Measurements from ENCODE around the gene TTC33.
"Not testable (repeated sequence)": the region's sequence is repeated elsewhere in the genome, so short reads cannot be mapped to it uniquely, and the experiment has no call there.

TTC33 gene

DNA sequence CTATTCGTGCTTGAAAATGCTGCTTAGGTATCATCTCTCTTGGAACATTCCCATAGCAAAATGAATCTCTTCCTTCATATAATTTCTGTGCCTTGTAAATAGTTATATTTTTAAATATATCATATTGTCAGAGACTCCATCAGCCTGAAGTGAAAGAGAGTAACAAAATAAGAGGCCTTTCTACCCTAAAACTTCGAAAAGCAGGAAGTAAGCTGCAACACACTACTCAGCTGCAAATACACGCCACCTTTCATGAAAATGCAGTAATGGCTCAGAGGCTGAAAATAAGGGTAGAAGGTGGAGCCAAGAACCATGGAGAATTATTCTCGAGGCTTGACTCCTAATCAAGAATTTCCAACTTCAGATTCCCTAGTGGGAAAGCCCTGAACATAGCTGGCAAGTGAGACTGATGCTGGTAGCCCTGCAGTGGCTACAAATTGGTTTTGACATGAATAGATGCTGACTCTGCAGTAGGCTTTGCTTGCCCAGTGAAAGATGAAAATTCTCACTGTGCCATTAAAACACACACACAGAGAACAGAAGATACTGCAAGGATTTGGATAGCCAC is 106.2 kb downstream of the TTC33 start:
- H3K4me3 ChIP-seq (ENCODE audit: low read depth, low read length), result no peak overlapping the region
- TF ChIP-seq, protein P1, sequence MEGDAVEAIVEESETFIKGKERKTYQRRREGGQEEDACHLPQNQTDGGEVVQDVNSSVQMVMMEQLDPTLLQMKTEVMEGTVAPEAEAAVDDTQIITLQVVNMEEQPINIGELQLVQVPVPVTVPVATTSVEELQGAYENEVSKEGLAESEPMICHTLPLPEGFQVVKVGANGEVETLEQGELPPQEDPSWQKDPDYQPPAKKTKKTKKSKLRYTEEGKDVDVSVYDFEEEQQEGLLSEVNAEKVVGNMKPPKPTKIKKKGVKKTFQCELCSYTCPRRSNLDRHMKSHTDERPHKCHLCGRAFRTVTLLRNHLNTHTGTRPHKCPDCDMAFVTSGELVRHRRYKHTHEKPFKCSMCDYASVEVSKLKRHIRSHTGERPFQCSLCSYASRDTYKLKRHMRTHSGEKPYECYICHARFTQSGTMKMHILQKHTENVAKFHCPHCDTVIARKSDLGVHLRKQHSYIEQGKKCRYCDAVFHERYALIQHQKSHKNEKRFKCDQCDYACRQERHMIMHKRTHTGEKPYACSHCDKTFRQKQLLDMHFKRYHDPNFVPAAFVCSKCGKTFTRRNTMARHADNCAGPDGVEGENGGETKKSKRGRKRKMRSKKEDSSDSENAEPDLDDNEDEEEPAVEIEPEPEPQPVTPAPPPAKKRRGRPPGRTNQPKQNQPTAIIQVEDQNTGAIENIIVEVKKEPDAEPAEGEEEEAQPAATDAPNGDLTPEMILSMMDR (IDR thresholded peaks at IDR 0.05; ENCODE audit: borderline replicate concordance, insufficient read depth, low read depth, low read length), result no peak

DNA sequence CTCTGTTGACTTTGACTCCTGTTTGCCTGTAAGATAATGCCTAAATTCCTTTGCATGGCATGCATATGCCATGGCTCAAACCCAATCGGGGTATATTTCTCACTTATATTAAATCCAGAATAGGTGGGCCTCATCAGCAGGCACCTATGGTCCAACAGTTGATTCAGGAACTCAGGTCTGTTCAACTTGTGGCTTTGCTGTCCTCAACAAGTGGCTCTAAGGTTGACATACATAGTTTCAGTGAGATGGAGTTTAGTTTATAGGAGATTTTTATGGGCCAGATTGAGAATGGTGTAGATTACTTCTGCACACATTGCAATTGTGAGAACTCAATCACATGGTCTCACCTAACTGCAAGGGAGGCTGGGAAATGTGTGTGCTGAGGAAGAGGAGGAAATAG is 107.6 kb downstream of the TTC33 start:
- H3K4me3 ChIP-seq (ENCODE audit: low read depth, low read length), result no peak overlapping the region
- TF ChIP-seq, protein P1 (IDR thresholded peaks at IDR 0.05; ENCODE audit: borderline replicate concordance, insufficient read depth, low read depth, low read length), result no peak

DNA sequence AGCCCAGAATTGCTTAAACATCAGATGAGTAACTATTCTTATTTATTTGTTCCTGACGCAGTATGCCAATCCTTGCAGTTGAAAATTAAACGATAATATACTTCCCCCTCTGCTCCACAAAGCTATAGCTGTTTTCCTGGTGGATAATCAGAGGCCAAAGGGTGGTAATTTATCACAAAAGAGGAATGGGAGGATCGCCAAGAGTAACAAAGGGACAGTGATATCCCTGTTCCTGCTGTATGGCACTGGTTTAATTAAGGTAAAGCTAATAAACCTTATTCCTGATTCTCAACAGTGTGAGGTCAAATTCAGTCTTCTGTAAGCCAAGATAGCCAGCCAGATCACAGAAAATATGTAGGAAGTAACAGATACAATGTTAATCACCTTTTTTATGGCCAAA is 109.5 kb downstream of the TTC33 start:
- no peak overlapping the region for H3K4me3 ChIP-seq (ENCODE audit: low read depth, low read length)
- TF ChIP-seq, protein P1 (IDR thresholded peaks at IDR 0.05; ENCODE audit: borderline replicate concordance, insufficient read depth, low read depth, low read length), result no peak

- not testable (repeated sequence) for H3K4me3 ChIP-seq (ENCODE audit: low read depth, low read length)
Observed at GRCh38 chr5:40639531-40639930, 116.2 kb downstream of the TTC33 start.

- no peak overlapping the region for H3K4me3 ChIP-seq (ENCODE audit: low read depth, low read length)
- TF ChIP-seq, protein P1 (IDR thresholded peaks at IDR 0.05; ENCODE audit: borderline replicate concordance, insufficient read depth, low read depth, low read length), result no peak
Observed at GRCh38 chr5:40634593-40634992, 121.2 kb downstream of the TTC33 start.

DNA sequence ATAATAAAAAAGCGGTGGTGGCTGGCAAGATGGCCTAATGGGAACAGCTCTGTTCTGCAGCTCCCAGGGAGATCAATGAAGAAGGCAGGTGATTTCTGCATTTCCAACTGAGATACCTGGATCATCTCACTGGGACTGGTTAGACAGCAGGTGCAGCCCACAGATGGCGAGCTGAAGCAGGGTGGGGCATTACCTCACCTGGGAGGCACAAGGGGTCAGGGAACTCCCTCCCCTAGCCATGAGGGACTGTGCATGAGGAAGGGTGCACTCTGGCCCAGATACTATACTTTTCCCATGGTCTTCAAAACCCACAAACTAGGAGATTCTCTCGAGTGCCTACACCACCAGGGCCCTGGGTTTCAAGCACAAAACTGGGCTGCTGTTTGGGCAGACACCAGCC is 121.6 kb downstream of the TTC33 start:
- TF ChIP-seq, protein P1 (IDR thresholded peaks at IDR 0.05; ENCODE audit: borderline replicate concordance, insufficient read depth, low read depth, low read length), result no peak
- no peak overlapping the region for H3K4me3 ChIP-seq (ENCODE audit: low read depth, low read length)

GRCh38 chr5:40631236-40631635 is 124.5 kb downstream of the TTC33 start:
- TF ChIP-seq, protein P1 (IDR thresholded peaks at IDR 0.05; ENCODE audit: borderline replicate concordance, insufficient read depth, low read depth, low read length), result no peak
- no peak overlapping the region for H3K4me3 ChIP-seq (ENCODE audit: low read depth, low read length)

DNA sequence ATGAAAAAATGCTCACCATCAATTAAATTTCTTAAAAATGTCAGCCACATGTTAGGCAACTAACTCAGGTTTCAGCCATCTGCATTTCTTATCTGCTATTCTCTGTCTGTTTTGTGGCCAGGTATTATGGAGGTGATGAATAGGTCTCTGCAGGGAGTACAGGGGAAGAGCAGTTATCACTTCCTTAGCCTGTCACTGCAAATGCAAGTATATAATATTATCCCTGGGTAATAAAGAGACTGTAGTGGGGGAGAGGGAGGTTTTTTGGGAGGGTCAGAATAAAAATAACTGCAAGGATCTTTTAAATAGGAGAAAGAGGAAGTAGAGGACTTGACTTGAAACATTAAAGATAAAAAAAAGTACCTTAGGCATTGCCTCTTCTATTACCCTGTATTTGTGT is 125.6 kb downstream of the TTC33 start:
- no peak overlapping the region for H3K4me3 ChIP-seq (ENCODE audit: low read depth, low read length)
- TF ChIP-seq, protein P1 (IDR thresholded peaks at IDR 0.05; ENCODE audit: borderline replicate concordance, insufficient read depth, low read depth, low read length), result no peak
